KOPT-K1 (cell line): ENCODE measurements around the gene GLCE.

Experiments
- H3K27ac ChIP-seq: fragments of 200-600 bp; sonication (generic); 2 replicates; pipeline ENCODE4 v1.5.1; 2016; ENCODE audit warnings: antibody characterized with exemption, mild to moderate bottlenecking, low read depth, low read length; ENCODE audit not compliant: poor library complexity, severe bottlenecking
- H3K36me3 ChIP-seq: fragments of 200-600 bp; sonication (generic); 2 replicates; pipeline ENCODE4 v1.5.1; 2017; ENCODE audit warnings: antibody characterized with exemption, mild to moderate bottlenecking, low read length, moderate library complexity; ENCODE audit not compliant: insufficient read depth
- H3K9me3 ChIP-seq: fragments of 200-600 bp; sonication (generic); 2 replicates; pipeline ENCODE4 v1.5.1; 2017; ENCODE audit warnings: antibody characterized with exemption, low read length, mild to moderate bottlenecking; ENCODE audit not compliant: insufficient read depth, poor library complexity, severe bottlenecking

The GLCE gene

GRCh38 chr15:69226023-69226355 is 65.6 kb downstream of the GLCE start:
- H3K9me3 ChIP-seq, result no peaks in the 10 kb centered on the region
- H3K36me3 ChIP-seq, result no peaks in the 10 kb centered on the region
- H3K27ac ChIP-seq, result no peak overlapping the region

- no peaks in the 10 kb centered on the region for H3K9me3 ChIP-seq
- no peaks in the 10 kb centered on the region for H3K36me3 ChIP-seq
- no peak overlapping the region for H3K27ac ChIP-seq
Measured at GRCh38 chr15:69232144-69232543, 71.7 kb downstream of the GLCE start.

GRCh38 chr15:69232765-69233164 is 72.3 kb downstream of the GLCE start:
- Histone ChIP-seq H3K9me3 (no peaks in the 10 kb centered on the region), H3K36me3 (no peaks in the 10 kb centered on the region), H3K27ac (no peak overlapping the region)

- H3K9me3 ChIP-seq, result no peaks in the 10 kb centered on the region
- no peak overlapping the region for H3K27ac ChIP-seq
- H3K36me3 ChIP-seq, result no peaks in the 10 kb centered on the region
Measured at GRCh38 chr15:69234676-69235075, 74.2 kb downstream of the GLCE start.

- Histone ChIP-seq H3K9me3 (no peaks in the 10 kb centered on the region), H3K36me3 (no peaks in the 10 kb centered on the region), H3K27ac (no peak overlapping the region)
Measured at GRCh38 chr15:69236505-69236904, 76.1 kb downstream of the GLCE start.

GRCh38 chr15:69237718-69238117 is 77.3 kb downstream of the GLCE start:
- Histone ChIP-seq H3K9me3 (no peaks in the 10 kb centered on the region), H3K36me3 (no peaks in the 10 kb centered on the region), H3K27ac (no peak overlapping the region)

GRCh38 chr15:69244798-69245197 is 84.4 kb downstream of the GLCE start:
- no peaks in the 10 kb centered on the region for H3K36me3 ChIP-seq
- H3K9me3 ChIP-seq, result no peaks in the 10 kb centered on the region
- no peak overlapping the region for H3K27ac ChIP-seq

GRCh38 chr15:69253156-69253555 is 92.7 kb downstream of the GLCE start:
- Histone ChIP-seq H3K36me3 (no peaks in the 10 kb centered on the region), H3K9me3 (no peaks in the 10 kb centered on the region), H3K27ac (no peak overlapping the region)

GRCh38 chr15:69265347-69265955 is 105.0 kb downstream of the GLCE start:
- Histone ChIP-seq H3K27ac (no peak overlapping the region), H3K9me3 (no peaks in the 10 kb centered on the region), H3K36me3 (no peaks in the 10 kb centered on the region)

GRCh38 chr15:69271217-69271616 is 110.8 kb downstream of the GLCE start:
- no peaks in the 10 kb centered on the region for H3K36me3 ChIP-seq
- no peak overlapping the region for H3K27ac ChIP-seq
- H3K9me3 ChIP-seq, result no peaks in the 10 kb centered on the region

- Histone ChIP-seq H3K27ac (no peak overlapping the region), H3K9me3 (no peaks in the 10 kb centered on the region), H3K36me3 (no peaks in the 10 kb centered on the region)
Measured at GRCh38 chr15:69272139-69272538, 111.7 kb downstream of the GLCE start.

GRCh38 chr15:69272891-69273290 is 112.5 kb downstream of the GLCE start:
- no peaks in the 10 kb centered on the region for H3K9me3 ChIP-seq
- H3K36me3 ChIP-seq, result no peaks in the 10 kb centered on the region
- H3K27ac ChIP-seq, result no peak overlapping the region

- no peaks in the 10 kb centered on the region for H3K9me3 ChIP-seq
- H3K27ac ChIP-seq, result no peak overlapping the region
- H3K36me3 ChIP-seq, result no peaks in the 10 kb centered on the region
Measured at GRCh38 chr15:69275074-69275670, 114.7 kb downstream of the GLCE start.

GRCh38 chr15:69275933-69276560 is 115.6 kb downstream of the GLCE start:
- no peak overlapping the region for H3K27ac ChIP-seq

GRCh38 chr15:69277316-69277715 is 116.9 kb downstream of the GLCE start:
- Histone ChIP-seq H3K9me3 (no peaks in the 10 kb centered on the region), H3K36me3 (no peaks in the 10 kb centered on the region), H3K27ac (no peak overlapping the region)

More at GRCh38 chr15:69275933-69276560, 115.6 kb downstream of the GLCE start:
- Histone ChIP-seq H3K36me3 (no peaks in the 10 kb centered on the region), H3K9me3 (no peaks in the 10 kb centered on the region)

- Histone ChIP-seq H3K27ac (no peak overlapping the region), H3K9me3 (no peaks in the 10 kb centered on the region), H3K36me3 (no peaks in the 10 kb centered on the region)
Measured at GRCh38 chr15:69279636-69280035, 119.2 kb downstream of the GLCE start.
